ENCODE measurements around the gene USP12.

DNA sequence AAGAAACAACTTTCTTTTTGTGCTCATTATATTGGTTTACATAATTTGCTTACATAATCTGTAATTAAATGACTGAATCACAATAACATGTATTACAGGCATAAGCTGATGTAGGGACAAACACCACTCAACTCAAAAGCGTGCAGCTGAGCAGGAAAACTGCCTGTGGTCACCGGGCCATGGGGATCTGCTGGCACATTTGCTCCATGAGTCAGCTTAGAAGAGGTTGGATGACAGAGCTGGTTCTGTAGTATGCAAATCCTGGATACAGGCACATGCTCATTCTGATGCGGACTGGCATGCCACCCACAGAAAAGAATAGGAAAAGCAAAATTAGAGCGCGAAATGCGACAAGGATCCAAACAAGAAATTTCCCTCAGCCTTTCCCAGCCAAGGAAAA, 128.6 kb downstream of the USP12 start:
- TF ChIP-seq, protein P1, sequence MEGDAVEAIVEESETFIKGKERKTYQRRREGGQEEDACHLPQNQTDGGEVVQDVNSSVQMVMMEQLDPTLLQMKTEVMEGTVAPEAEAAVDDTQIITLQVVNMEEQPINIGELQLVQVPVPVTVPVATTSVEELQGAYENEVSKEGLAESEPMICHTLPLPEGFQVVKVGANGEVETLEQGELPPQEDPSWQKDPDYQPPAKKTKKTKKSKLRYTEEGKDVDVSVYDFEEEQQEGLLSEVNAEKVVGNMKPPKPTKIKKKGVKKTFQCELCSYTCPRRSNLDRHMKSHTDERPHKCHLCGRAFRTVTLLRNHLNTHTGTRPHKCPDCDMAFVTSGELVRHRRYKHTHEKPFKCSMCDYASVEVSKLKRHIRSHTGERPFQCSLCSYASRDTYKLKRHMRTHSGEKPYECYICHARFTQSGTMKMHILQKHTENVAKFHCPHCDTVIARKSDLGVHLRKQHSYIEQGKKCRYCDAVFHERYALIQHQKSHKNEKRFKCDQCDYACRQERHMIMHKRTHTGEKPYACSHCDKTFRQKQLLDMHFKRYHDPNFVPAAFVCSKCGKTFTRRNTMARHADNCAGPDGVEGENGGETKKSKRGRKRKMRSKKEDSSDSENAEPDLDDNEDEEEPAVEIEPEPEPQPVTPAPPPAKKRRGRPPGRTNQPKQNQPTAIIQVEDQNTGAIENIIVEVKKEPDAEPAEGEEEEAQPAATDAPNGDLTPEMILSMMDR (conservative IDR thresholded peaks at IDR 0.05; ENCODE audit: low read length), result no peak
- no peak for TF ChIP-seq EZH2phosphoT487 (IDR thresholded peaks at IDR 0.05; ENCODE audit: borderline replicate concordance)

Data from Loucy (cell line).